Right atrium auricular region (tissue), 2 donors: ENCODE measurements around the gene NAA10. TPM values are rescaled to one million over a fixed set of nuclear protein-coding genes. Genes with fewer than 3 reads are reported as not detected.

ENCODE experiments used
- DNase-seq: peaks from one replicate; pipeline ENCODE4 v3.0.0-alpha.2; 2019; ENCODE audit warnings: low spot score
- H3K27ac ChIP-seq, 2 donors: fragments of 200-600 bp; sonication (generic); 1 replicate in 1 of 2; 2 replicates in 1 of 2; pipeline ENCODE4 v1.5.1; 2016 to 2019
- H3K27me3 ChIP-seq, 2 donors: fragments of 200-600 bp; sonication (generic); one replicate each; pipeline versions ENCODE4 v1.5.1 to v1.6.0; 2017 to 2019
- H3K36me3 ChIP-seq: fragments of 200-600 bp; sonication (generic); one replicate; pipeline ENCODE4 v1.5.1; 2016
- H3K4me1 ChIP-seq, 2 donors: fragments of 200-600 bp; sonication (generic); one replicate each; pipeline versions ENCODE4 v1.5.1 to v1.6.0; 2017 to 2019
- H3K4me3 ChIP-seq, 2 donors: fragments of 200-600 bp; sonication (generic); 1 replicate in 1 of 2; 2 replicates in 1 of 2; pipeline ENCODE4 v1.5.1; 2017 to 2019; ENCODE audit warnings: mild to moderate bottlenecking in 1 of 2, moderate library complexity in 1 of 2
- H3K9me3 ChIP-seq, 2 donors: fragments of 200-600 bp; sonication (generic); one replicate each; pipeline ENCODE4 v1.5.1; 2019
- CTCF ChIP-seq, 2 donors: fragments of 200-600 bp; sonication (generic); IDR thresholded peaks; one replicate each; pipeline ENCODE4 v1.5.1; 2019; ENCODE audit warnings: antibody characterized with exemption in 2 of 2
- total RNA-seq, 2 donors: library from RNA; depleted of rRNA; stranded (reverse); fragments of >200 nt; gene quantifications; one replicate each; pipeline ENCODE4 v1.1.0, GENCODE V29; 2016

The NAA10 gene
- total RNA-seq, 2 donors from 2014 or later, result 66.5 to 70.2 TPM

DNA sequence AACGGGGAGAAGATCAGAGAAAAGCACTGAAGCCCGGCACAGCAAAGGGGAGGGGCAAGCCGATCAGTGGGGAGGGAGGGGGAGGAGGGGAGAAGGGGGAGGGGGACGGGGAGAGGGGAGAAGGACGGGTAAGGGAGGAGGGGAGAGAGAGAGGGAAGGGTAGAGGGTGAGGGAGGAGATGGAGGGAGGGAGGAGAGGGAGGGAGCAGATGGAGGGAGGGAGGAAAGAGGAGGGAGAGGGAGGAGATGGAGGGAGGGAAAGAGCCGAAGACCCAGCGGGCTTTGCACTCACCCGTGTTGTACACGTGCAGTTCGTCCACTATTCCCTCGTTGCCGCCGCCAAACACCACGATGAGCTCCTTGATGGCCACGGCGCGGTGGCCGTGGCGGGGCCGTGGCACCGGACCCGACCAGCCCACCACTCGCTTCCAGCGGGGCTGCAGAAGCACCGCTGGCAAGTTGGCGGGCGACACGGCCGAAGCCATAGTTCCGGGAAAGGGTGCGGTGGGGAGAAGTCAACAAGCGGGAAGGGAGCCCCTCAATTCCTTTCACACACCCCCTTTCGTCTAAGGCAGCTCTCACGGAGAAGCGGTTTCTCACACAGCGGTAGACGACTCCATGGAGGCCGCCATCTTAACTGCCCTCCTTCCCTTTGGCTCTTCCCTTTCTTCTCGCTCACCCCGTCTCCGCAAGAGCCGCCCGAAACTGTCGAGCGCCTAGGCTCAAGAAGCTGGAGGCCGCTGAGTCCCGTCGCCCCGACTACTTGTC, 35.7 kb upstream of the NAA10 start:
- DNase-seq, result no peak
- no peaks in the 10 kb centered on the region for H3K27me3 ChIP-seq
- peaks cover 0 to 63% of the 10 kb centered on the region in 2 donors for H3K4me1 ChIP-seq
- H3K4me3 ChIP-seq, result peak overlapping the region; percentile 68 to 71
- H3K27ac ChIP-seq, result peak overlapping the region; percentile 97 to 99
- no peaks in the 10 kb centered on the region for H3K36me3 ChIP-seq
- no peaks in the 10 kb centered on the region for H3K9me3 ChIP-seq
- TF ChIP-seq CTCF (IDR thresholded peaks at IDR 0.05), result no peak

DNA sequence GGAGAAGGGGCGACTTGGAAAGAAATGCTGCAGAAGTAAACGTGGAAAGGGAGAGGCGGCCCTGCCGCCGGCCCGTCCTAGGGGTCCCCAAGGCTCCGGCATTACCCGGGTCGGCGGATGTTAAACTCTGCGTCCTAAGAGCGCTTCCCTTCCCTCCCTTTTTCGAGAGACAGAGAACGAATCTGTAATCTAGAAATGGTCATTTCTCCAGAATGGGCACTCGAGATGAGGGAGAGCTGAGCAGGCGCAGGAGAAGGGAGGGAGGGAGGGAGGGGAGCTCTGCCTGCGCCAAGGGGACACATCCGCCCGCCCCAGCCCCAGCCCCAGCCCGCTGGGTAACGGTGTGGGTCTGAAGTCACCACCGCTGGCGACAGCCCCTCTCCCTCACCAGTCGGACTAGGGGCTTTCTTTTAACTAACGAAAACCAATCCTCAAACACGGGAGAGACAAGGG, 35.1 kb upstream of the NAA10 start:
- Histone ChIP-seq H3K36me3 (no peaks in the 10 kb centered on the region), H3K27me3 (no peaks in the 10 kb centered on the region), H3K27ac (peak overlapping the region; percentile 97 to 99), H3K9me3 (no peaks in the 10 kb centered on the region), H3K4me3 (peak overlapping the region; percentile 68 to 71), H3K4me1 (peaks cover 0 to 68% of the 10 kb centered on the region in 2 donors)
- no peak for DNase-seq
- no peak for TF ChIP-seq CTCF (IDR thresholded peaks at IDR 0.05)

GRCh38 chrX:153969125-153969903, 34.5 kb upstream of the NAA10 start:
- Histone ChIP-seq H3K27ac (peak overlapping the region; percentile 97 to 99), H3K9me3 (no peaks in the 10 kb centered on the region), H3K27me3 (no peaks in the 10 kb centered on the region), H3K36me3 (no peaks in the 10 kb centered on the region), H3K4me1 (peaks cover 0 to 68% of the 10 kb centered on the region in 2 donors), H3K4me3 (peak overlapping the region; percentile 68 to 71)
- TF ChIP-seq CTCF (IDR thresholded peaks at IDR 0.05), result no peak
- DNase-seq, result no peak

- Histone ChIP-seq H3K9me3 (no peaks in the 10 kb centered on the region), H3K27ac (peak overlapping the region; percentile 97 to 99), H3K36me3 (peaks cover 5% of the 10 kb centered on the region), H3K4me3 (peak overlapping the region in 1 of 2 donors; percentile 68), H3K4me1 (peaks cover 0 to 63% of the 10 kb centered on the region in 2 donors), H3K27me3 (no peaks in the 10 kb centered on the region)
- TF ChIP-seq CTCF (IDR thresholded peaks at IDR 0.05), result no peak
- no peak for DNase-seq
Observed at GRCh38 chrX:153968754-153969124, 33.9 kb upstream of the NAA10 start.

DNA sequence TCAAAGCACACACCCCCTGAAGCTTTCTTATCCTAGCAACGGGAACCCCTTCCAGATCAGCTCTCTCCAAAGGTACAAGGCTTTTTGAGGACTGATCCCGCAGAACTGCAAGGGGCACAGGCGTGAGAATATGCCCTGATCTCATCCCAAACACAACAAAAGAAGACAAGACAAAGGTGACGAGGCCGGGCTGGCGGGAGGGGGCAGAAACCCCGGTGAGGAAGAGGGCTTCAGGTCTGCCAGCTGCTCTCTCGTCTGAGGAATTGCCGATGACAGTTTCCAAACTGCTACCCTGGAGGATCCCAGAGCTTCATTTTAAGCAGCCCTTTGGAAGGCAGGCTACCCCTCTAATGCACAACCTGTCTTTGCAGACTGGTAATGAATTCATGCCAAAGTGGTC, 33.4 kb upstream of the NAA10 start:
- Histone ChIP-seq H3K4me3 (no peak overlapping the region), H3K4me1 (peaks cover 0 to 58% of the 10 kb centered on the region in 2 donors)
- TF ChIP-seq CTCF (IDR thresholded peaks at IDR 0.05), result no peak

More for the DNA sequence above, 33.4 kb upstream of the NAA10 start:
- no peaks in the 10 kb centered on the region for H3K27me3 ChIP-seq
- H3K9me3 ChIP-seq, result no peaks in the 10 kb centered on the region
- H3K27ac ChIP-seq, result peak overlapping the region; percentile 23 to 99
- DNase-seq, result no peak
- H3K36me3 ChIP-seq, result peaks cover 10% of the 10 kb centered on the region
